HEK293T (cell line): ENCODE measurements around the gene BHLHE40.
"Not testable (repeated sequence)": the region's sequence is repeated elsewhere in the genome, so short reads cannot be mapped to it uniquely, and the experiment has no call there.

ENCODE experiments used
- CTCF ChIA-PET: fragments of 350-600 bp; formaldehyde crosslinking; extraction: SDS; loops from one replicate; lab custom pipeline; 2021; ENCODE audit warnings: antibody characterized with exemption, inconsistent platforms; lab: Yijun Ruan, JAX
- POLR2A ChIA-PET: fragments of 350-600 bp; formaldehyde crosslinking; extraction: SDS; loops from one replicate; lab custom pipeline; 2020; ENCODE audit warnings: antibody characterized with exemption, inconsistent platforms; lab: Yijun Ruan, JAX
- DNase-seq: peaks from one replicate; pipeline ENCODE4 v3.0.0; 2012; ENCODE audit warnings: mixed read lengths; ENCODE audit errors: extremely low spot score
- ARNT ChIP-seq: fragments of 450-650 bp; IDR thresholded peaks from 2 replicates; pipeline ENCODE4 v1.6.1; 2017; ENCODE audit warnings: mild to moderate bottlenecking
- BHLHE40 ChIP-seq: fragments of 450-650 bp; IDR thresholded peaks from 2 replicates; pipeline ENCODE4 v1.6.1; 2016; ENCODE audit warnings: mild to moderate bottlenecking, moderate library complexity, borderline replicate concordance
- CTBP1 ChIP-seq: fragments of 450-650 bp; IDR thresholded peaks from 2 replicates; pipeline ENCODE4 v1.6.1; 2016; ENCODE audit warnings: borderline replicate concordance
- ELF4 ChIP-seq: fragments of 450-650 bp; IDR thresholded peaks from 2 replicates; pipeline ENCODE4 v1.6.1; 2017; ENCODE audit warnings: antibody characterized with exemption
- FOXA1 ChIP-seq: fragments of 450-650 bp; IDR thresholded peaks from 2 replicates; pipeline ENCODE4 v1.6.1; 2016; ENCODE audit warnings: mild to moderate bottlenecking
- FOXK2 ChIP-seq: fragments of 450-650 bp; IDR thresholded peaks from 2 replicates; pipeline ENCODE4 v1.6.1; 2016; ENCODE audit warnings: mild to moderate bottlenecking
- FOXM1 ChIP-seq: fragments of 450-650 bp; IDR thresholded peaks from 2 replicates; pipeline ENCODE4 v1.6.1; 2017; ENCODE audit warnings: mild to moderate bottlenecking, borderline replicate concordance
- HDGF ChIP-seq: fragments of 450-650 bp; IDR thresholded peaks from 2 replicates; pipeline ENCODE4 v1.6.1; 2017; ENCODE audit warnings: antibody characterized with exemption, borderline replicate concordance
- L3MBTL2 ChIP-seq: fragments of 450-650 bp; conservative IDR thresholded peaks from 2 replicates; pipeline ENCODE4 v1.6.1; 2016; ENCODE audit warnings: mild to moderate bottlenecking
- LEF1 ChIP-seq: fragments of 450-650 bp; IDR thresholded peaks from 2 replicates; pipeline ENCODE4 v1.6.1; 2017; ENCODE audit warnings: mild to moderate bottlenecking, borderline replicate concordance
- NFRKB ChIP-seq: fragments of 450-650 bp; IDR thresholded peaks from 2 replicates; pipeline ENCODE4 v1.6.1; 2016; ENCODE audit warnings: mild to moderate bottlenecking, moderate library complexity
- SP1 ChIP-seq: fragments of 450-650 bp; IDR thresholded peaks from 2 replicates; pipeline ENCODE4 v1.6.1; 2017
- SUZ12 ChIP-seq: fragments of 450-650 bp; IDR thresholded peaks from 2 replicates; pipeline ENCODE4 v1.6.1; 2016; ENCODE audit warnings: mild to moderate bottlenecking
- TARDBP ChIP-seq: fragments of 450-650 bp; IDR thresholded peaks from 2 replicates; pipeline ENCODE4 v1.6.1; 2016
- ZNF384 ChIP-seq: fragments of 450-650 bp; IDR thresholded peaks from 2 replicates; pipeline ENCODE4 v1.6.1; 2016
- TF ChIP-seq, protein P1 (sequence below): fragments of 450-650 bp; IDR thresholded peaks from 2 replicates; pipeline ENCODE4 v1.6.1; 2016

Gene BHLHE40

DNA sequence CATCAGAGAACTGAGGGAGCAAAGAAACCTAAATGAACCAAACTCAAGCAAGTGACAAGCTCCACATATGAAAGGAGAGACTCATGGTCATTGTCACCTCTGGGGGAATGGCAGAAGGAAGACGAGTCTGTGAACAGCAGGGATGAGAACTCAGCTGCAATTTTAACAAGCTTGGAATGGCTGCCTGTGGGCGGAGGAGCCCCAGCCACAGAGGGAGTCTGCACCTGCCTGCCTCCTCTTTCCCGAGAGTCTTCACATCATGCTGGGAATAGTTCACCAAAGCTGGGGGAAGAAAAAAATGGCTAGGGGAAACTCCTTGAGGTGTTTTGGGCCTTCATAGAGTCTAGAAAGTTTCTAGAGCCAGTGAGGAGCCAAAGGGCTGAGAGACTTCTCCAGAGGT, 21.3 kb upstream of the BHLHE40 start:
- POLR2A ChIA-PET: interaction anchor here (1.2 kb wide), 1 partner anchor 20 kb away, joined by 3 read pairs; no protein-coding TSS in a partner anchor
- no peak for DNase-seq
- TF ChIP-seq ZNF384: no peak
- CTCF ChIA-PET: interaction anchor here (0.6 to 1.1 kb wide), 2 partner anchors 10 to 19 kb away, joined by 3 to 4 read pairs; no protein-coding TSS in a partner anchor

DNA sequence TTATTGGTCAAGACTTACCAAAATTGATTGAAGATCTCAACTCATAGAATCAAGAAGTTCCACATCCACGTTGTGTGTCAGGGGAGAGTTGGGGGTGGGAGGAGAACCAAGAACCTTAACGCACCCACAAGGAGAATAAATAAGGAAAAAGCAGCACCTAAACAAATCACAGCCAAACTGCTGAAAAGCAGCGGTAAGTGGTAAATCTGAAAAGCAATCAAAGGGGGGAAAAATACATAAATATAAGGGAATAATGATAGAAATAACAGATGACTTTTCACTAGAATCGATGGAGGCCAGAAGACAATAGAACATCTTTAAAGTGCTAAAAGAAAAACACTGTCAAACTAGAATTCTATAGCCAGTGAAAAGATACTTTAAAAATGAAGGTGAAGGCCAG, 20.1 kb upstream of the BHLHE40 start:
- ChIA-PET POLR2A (no interaction called here), CTCF (no interaction called here)
- no peak for DNase-seq
- TF ChIP-seq LEF1 (no peak), ZNF384 (no peak), SUZ12 (no peak), CTBP1 (no peak), FOXA1 (no peak), HDGF (no peak), SP1 (no peak), FOXK2 (no peak), BHLHE40 (no peak), L3MBTL2 (no peak), FOXM1 (no peak), NFRKB (no peak), TARDBP (no peak), ELF4 (no peak)
- TF ChIP-seq, protein P1, sequence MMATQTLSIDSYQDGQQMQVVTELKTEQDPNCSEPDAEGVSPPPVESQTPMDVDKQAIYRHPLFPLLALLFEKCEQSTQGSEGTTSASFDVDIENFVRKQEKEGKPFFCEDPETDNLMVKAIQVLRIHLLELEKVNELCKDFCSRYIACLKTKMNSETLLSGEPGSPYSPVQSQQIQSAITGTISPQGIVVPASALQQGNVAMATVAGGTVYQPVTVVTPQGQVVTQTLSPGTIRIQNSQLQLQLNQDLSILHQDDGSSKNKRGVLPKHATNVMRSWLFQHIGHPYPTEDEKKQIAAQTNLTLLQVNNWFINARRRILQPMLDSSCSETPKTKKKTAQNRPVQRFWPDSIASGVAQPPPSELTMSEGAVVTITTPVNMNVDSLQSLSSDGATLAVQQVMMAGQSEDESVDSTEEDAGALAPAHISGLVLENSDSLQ: no peak

DNA sequence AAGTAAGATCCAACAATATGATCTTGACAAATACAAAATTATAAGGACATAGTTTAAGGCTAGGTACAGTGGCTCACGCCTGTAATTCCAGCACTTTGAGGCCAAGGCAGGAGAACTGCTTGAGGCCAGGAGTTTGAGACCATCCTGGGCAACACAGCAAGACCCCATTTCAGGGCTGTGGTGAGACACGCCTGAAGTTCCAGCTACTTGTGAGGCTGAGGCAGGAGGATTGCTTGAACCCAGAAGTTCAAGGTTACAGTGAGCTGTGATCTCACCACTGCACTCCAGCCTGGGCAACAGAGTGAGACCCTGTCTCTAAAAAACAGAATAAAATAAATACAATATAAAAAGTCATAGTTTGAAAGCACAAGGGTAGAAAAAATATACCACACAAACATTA, 17.4 kb upstream of the BHLHE40 start:
- POLR2A ChIA-PET, CTCF ChIA-PET, DNase-seq: not testable (repeated sequence)

DNA sequence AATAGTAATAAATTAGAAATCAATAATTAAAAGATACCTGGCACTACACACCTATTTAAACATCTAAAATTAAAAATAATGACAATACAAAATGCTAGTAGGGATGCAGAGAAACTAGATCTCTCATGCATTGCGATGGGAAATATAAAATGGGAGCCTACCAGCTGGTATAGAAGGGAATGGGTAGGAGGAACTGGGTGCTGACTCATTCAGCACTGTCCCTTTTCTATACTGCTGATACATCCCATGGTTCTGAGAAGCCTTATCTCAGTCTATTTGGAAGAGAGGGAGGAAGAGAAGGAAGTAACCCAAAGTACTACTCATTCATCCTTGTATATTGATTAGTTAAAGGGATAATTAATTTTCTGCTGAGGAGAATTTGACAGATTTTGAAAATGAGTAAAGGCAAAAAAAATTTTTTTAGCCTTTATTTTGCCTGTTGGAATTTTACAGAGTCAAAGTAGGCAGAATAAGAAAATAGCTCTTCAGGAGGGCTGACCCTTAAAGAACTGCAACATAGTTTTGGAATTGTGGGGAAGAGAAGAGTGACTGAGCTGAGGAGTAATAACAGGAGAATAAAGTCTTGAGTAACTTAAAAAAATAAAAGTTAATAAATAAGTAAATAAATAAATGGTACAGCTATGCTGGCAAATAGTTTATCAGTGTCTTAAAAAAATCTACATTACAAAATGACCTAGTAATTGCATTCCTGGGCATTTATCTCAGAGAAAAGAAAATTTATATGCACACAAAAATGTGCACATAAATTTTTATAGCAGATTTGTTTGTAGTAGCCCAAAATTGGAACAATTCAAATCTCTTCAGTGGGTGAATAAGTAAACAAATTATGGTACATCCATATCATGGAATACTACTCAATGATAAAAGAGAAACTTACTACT, 15.3 kb upstream of the BHLHE40 start:
- no peak for DNase-seq
- CTCF ChIA-PET: no interaction called here

DNA sequence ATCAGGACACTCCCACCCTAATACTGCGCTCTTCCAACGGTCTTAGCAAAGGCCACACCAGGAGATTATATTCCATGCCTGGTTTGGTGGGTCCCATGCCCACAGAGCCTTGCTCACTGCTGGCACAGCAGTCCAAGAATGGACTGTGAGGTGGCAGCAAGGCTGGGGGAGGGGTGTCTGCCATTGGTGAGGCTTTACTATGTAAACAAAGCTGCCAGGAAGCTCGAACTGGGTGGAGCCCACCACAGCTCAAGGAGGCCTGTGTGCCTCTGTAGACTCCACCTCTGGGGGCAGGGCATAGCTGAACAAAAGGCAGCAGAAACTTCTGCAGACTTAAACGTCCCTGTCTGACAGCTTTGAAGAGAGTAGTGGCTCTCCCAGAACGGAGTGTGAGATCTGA, 13.2 kb upstream of the BHLHE40 start:
- CTCF ChIA-PET: interaction anchor here (1.7 kb wide), 1 partner anchor 10 kb away, joined by 6 read pairs; no protein-coding TSS in a partner anchor
- DNase-seq, POLR2A ChIA-PET: not testable (repeated sequence)

More for the DNA sequence above, 15.3 kb upstream of the BHLHE40 start:
- TF ChIP-seq LEF1 (no peak), FOXA1 (no peak), ZNF384 (no peak), ELF4 (no peak), HDGF (no peak), ARNT (no peak), TARDBP (no peak), NFRKB (no peak), BHLHE40 (no peak), SUZ12 (no peak), FOXK2 (no peak), SP1 (no peak), L3MBTL2 (no peak), FOXM1 (no peak), CTBP1 (no peak)
- TF ChIP-seq, protein P1: no peak
- POLR2A ChIA-PET: no interaction called here

DNA sequence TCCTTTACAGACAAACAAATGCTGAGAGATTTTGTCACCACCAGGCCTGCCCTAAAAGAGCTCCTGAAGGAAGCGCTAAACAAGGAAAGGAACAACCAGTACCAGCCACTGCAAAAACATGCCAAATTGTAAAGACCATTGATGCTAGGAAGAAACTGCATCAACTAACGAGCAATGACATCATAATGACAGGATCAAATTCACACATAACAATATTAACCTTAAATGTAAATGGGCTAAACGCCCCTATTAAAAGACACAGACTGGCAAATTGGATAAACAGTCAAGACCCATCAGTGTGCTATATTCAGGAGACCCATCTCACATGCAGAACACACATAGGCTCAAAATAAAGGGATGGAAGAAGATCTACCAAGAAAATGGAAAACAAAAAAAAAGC, 11.6 kb upstream of the BHLHE40 start:
- CTCF ChIA-PET: interaction anchor here (0.7 kb wide), 1 partner anchor 9 kb away, joined by 3 read pairs; no protein-coding TSS in a partner anchor
- DNase-seq, POLR2A ChIA-PET: not testable (repeated sequence)

DNA sequence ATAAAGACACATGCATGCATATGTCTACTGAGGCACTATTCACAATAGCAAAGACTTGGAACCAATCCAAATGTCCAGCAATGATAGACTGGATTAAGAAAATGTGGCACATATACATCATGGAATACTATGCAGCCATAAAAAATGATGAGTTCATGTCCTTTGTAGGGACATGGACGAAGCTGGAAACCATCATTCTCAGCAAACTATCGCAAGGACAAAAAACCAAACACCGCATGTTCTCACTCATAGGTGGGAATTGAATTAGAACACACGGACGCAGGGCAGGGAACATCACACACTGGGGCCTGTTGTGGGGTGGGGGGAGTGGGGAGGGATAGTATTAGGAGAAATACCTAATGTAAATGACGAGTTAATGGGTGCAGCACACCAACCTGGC, 7.8 kb upstream of the BHLHE40 start:
- CTCF ChIA-PET, POLR2A ChIA-PET: not testable (repeated sequence)

DNA sequence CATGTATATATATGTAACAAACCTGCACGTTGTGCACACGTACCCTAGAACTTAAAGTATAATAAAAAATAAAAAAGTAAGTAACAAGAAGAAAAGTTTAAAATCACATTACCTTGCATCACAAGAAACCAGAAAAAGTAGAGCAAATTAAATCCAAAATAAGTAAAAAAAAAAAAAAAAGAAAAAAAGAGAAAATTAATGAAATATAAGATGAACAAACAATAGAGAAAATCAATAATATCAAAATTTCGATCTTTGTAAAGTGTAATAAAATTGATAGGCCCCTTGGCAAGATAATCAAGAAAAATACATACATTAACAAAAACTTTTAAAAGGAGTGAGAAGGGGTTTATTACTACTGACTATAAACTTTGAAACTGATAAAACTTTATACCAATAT, 7.4 kb upstream of the BHLHE40 start:
- DNase-seq: no peak
- TF ChIP-seq SUZ12 (no peak), TARDBP (no peak), CTBP1 (no peak), SP1 (no peak), NFRKB (no peak), ZNF384 (no peak)
- TF ChIP-seq, protein P1: no peak
- ChIA-PET CTCF (no interaction called here), POLR2A (no interaction called here)

More for the DNA sequence above, 7.8 kb upstream of the BHLHE40 start:
- DNase-seq: not testable (repeated sequence)
